Prostate gland (tissue), 2 donors: ENCODE data around the gene TMEM35B. TPM values are rescaled to one million over a fixed set of nuclear protein-coding genes. Genes with fewer than 3 reads are reported as not detected.
A peak's percentile ranks its signal among the peaks of the same experiment; 100 is the strongest.

ENCODE experiments used
- DNase-seq: peaks from one replicate; pipeline ENCODE4 v3.0.0-alpha.2; 2019; ENCODE audit warnings: low spot score
- H3K27ac ChIP-seq, 2 donors: fragments of 200-600 bp; sonication (generic); 2 replicates each; pipeline ENCODE4 v1.5.1; 2017 to 2019
- H3K27me3 ChIP-seq: fragments of 200-600 bp; sonication (generic); replicated peaks from 2 replicates; pipeline ENCODE4 v1.5.1; 2019; ENCODE audit not compliant: insufficient read depth
- H3K36me3 ChIP-seq, 2 donors: fragments of 200-600 bp; sonication (generic); 1 replicate in 1 of 2; 2 replicates in 1 of 2; pipeline versions ENCODE4 v1.5.1 to v1.8.1; 2017 to 2019
- H3K4me1 ChIP-seq: fragments of 200-600 bp; sonication (generic); replicated peaks from 2 replicates; pipeline ENCODE4 v1.5.1; 2019
- H3K4me3 ChIP-seq, 2 donors: fragments of 200-600 bp; sonication (generic); 2 replicates each; pipeline ENCODE4 v1.5.1; 2017 to 2019
- H3K9me3 ChIP-seq: fragments of 200-600 bp; sonication (generic); 2 replicates; pipeline ENCODE4 v1.5.1; 2017
- CTCF ChIP-seq, 4 experiments: fragments of 200-600 bp in 2 of 4; fragments of 450-650 bp in 2 of 4; sonication (generic) in 2 of 4; IDR thresholded peaks; 1 replicate in 3 of 4; 2 replicates in 1 of 4; pipeline ENCODE4 v1.5.1; 2016 to 2019; ENCODE audit warnings: antibody characterized with exemption in 4 of 4, mild to moderate bottlenecking in 2 of 4, moderate library complexity in 2 of 4
- POLR2A ChIP-seq: fragments of 450-650 bp; IDR thresholded peaks from one replicate; pipeline ENCODE4 v1.6.1; 2016; ENCODE audit warnings: antibody characterized with exemption, mild to moderate bottlenecking
- POLR2AphosphoS5 ChIP-seq: sonication (generic); formaldehyde crosslinking; IDR thresholded peaks from one replicate; pipeline ENCODE4 v1.6.1; 2017; ENCODE audit warnings: antibody characterized with exemption
- WGBS: methylation state at CpG from one replicate; pipeline ENCODE4 v1.1.5; 2018; 5-methylcytosine and 5-hydroxymethylcytosine counted together
- intact Hi-C: fragments of 100-400 bp; cut with DNase I; formaldehyde crosslinking; loops from one replicate; pipeline ENCODE4 v1.14.2; 2022
- total RNA-seq, 2 donors: library from RNA; depleted of rRNA; stranded (reverse); fragments of >200 nt; gene quantifications; one replicate each; pipeline ENCODE4 v1.1.0, GENCODE V29; 2016

The TMEM35B gene
- total RNA-seq, 2 donors from 2014 or later: 60.8 to 64.4 TPM

- Histone ChIP-seq H3K36me3 (no peaks in the 10 kb centered on the region), H3K4me3 (peak overlapping the region; percentile 77 to 85), H3K9me3 (no peaks in the 10 kb centered on the region), H3K27ac (peak overlapping the region; percentile 88 to 89), H3K4me1 (peaks cover 3% of the 10 kb centered on the region), H3K27me3 (no peaks in the 10 kb centered on the region)
- WGBS: 2% methylated on average over 4 of the region's 4 CpGs
- TF ChIP-seq CTCF (IDR thresholded peaks at IDR 0.05) (no peak), POLR2A (no peak), POLR2AphosphoS5 (no peak)
- no peak for DNase-seq
- intact Hi-C loops: no loop called here
Observed at GRCh38 chr1:34984435-34984792, 733 bp downstream of the TMEM35B start.

- H3K9me3 ChIP-seq: no peaks in the 10 kb centered on the region
- peaks cover 3% of the 10 kb centered on the region for H3K4me1 ChIP-seq
- no peak for TF ChIP-seq CTCF (IDR thresholded peaks at IDR 0.05)
- intact Hi-C loops: no loop called here
- 36% methylated on average over 4 of the region's 4 CpGs for WGBS
- peak overlapping the region in 1 of 2 donors; percentile 77 for H3K4me3 ChIP-seq
- no peak for DNase-seq
- H3K36me3 ChIP-seq: no peaks in the 10 kb centered on the region
- no peaks in the 10 kb centered on the region for H3K27me3 ChIP-seq
- H3K27ac ChIP-seq: peak overlapping the region; percentile 88 to 89
Observed at GRCh38 chr1:34983700-34984355, 1.3 kb downstream of the TMEM35B start.

GRCh38 chr1:34982820-34983376 is 2.2 kb downstream of the TMEM35B start:
- no peak for TF ChIP-seq POLR2AphosphoS5
- no peak for TF ChIP-seq POLR2A
- no peak for TF ChIP-seq CTCF (IDR thresholded peaks at IDR 0.05)
- intact Hi-C loops: no loop called here
- Histone ChIP-seq H3K27ac (no peak overlapping the region), H3K9me3 (no peaks in the 10 kb centered on the region), H3K27me3 (no peaks in the 10 kb centered on the region), H3K36me3 (no peaks in the 10 kb centered on the region), H3K4me3 (no peak overlapping the region), H3K4me1 (peaks cover 3% of the 10 kb centered on the region)
- no peak for DNase-seq
- 97% methylated on average over 5 of the region's 5 CpGs for WGBS

- H3K4me1 ChIP-seq: peaks cover under 1% of the 10 kb centered on the region
- TF ChIP-seq POLR2AphosphoS5: no peak
- no peak for TF ChIP-seq POLR2A
- no peak for TF ChIP-seq CTCF (IDR thresholded peaks at IDR 0.05)
- H3K27me3 ChIP-seq: no peaks in the 10 kb centered on the region
- H3K36me3 ChIP-seq: no peaks in the 10 kb centered on the region
- 83% methylated on average over 2 of the region's 2 CpGs for WGBS
- H3K4me3 ChIP-seq: no peak overlapping the region
- H3K9me3 ChIP-seq: no peaks in the 10 kb centered on the region
- no peak overlapping the region for H3K27ac ChIP-seq
- DNase-seq: no peak
- intact Hi-C loops: no loop called here
Observed at GRCh38 chr1:34980715-34981114, 4.4 kb downstream of the TMEM35B start.

GRCh38 chr1:34978921-34979320 is 6.2 kb downstream of the TMEM35B start:
- Histone ChIP-seq H3K4me1 (no peaks in the 10 kb centered on the region), H3K27ac (no peak overlapping the region), H3K9me3 (no peaks in the 10 kb centered on the region), H3K4me3 (no peak overlapping the region), H3K36me3 (no peaks in the 10 kb centered on the region), H3K27me3 (no peaks in the 10 kb centered on the region)
- no peak for DNase-seq
- WGBS: 66% methylated on average over 6 of the region's 6 CpGs
- TF ChIP-seq CTCF (IDR thresholded peaks at IDR 0.05) (no peak), POLR2A (no peak), POLR2AphosphoS5 (no peak)
- intact Hi-C loops: no loop called here
